HEK293 (cell line): ENCODE data around the gene FAM32A.
A peak's percentile ranks its signal among the peaks of the same experiment; 100 is the strongest.

Experiments used
- FEZF1 ChIP-seq: fragments of 450-650 bp; formaldehyde crosslinking; IDR thresholded peaks from 2 replicates; pipeline ENCODE4 v1.5.1; 2016; ENCODE audit warnings: missing biosample characterization, missing genetic modification characterization
- MEIS1 ChIP-seq: sonication (generic); formaldehyde crosslinking; IDR thresholded peaks from 2 replicates; pipeline ENCODE4 v1.8.1; 2022; ENCODE audit warnings: missing genetic modification reagents, mild to moderate bottlenecking, borderline replicate concordance
- MYNN ChIP-seq: fragments of 450-650 bp; formaldehyde crosslinking; IDR thresholded peaks from 2 replicates; pipeline ENCODE4 v1.5.1; 2016; ENCODE audit warnings: missing biosample characterization, missing genetic modification characterization, borderline replicate concordance
- SP3 ChIP-seq: fragments of 450-650 bp; formaldehyde crosslinking; IDR thresholded peaks from 2 replicates; pipeline ENCODE4 v1.5.1; 2016; ENCODE audit warnings: missing biosample characterization, missing genetic modification characterization
- TRIM28 ChIP-seq: IDR thresholded peaks from 2 replicates; pipeline ENCODE4 v1.6.1; 2011; ENCODE audit warnings: low read length, control low read depth, borderline replicate concordance
- ZBTB21 ChIP-seq: fragments of 450-650 bp; formaldehyde crosslinking; IDR thresholded peaks from 2 replicates; pipeline ENCODE4 v1.5.1; 2017; ENCODE audit warnings: missing biosample characterization, missing genetic modification characterization
- ZIC2 ChIP-seq: fragments of 450-650 bp; formaldehyde crosslinking; IDR thresholded peaks from 2 replicates; pipeline ENCODE4 v1.5.1; 2016; ENCODE audit warnings: missing biosample characterization, missing genetic modification characterization
- ZNF114 ChIP-seq: fragments of 450-650 bp; formaldehyde crosslinking; IDR thresholded peaks from 2 replicates; pipeline ENCODE4 v1.5.0; 2017; ENCODE audit warnings: missing biosample characterization, missing genetic modification characterization
- ZNF121 ChIP-seq: fragments of 450-650 bp; formaldehyde crosslinking; IDR thresholded peaks from 2 replicates; pipeline ENCODE4 v1.5.1; 2016; ENCODE audit warnings: missing biosample characterization, missing genetic modification characterization
- ZNF133 ChIP-seq: fragments of 450-650 bp; formaldehyde crosslinking; IDR thresholded peaks from 2 replicates; pipeline ENCODE4 v1.5.1; 2016; ENCODE audit warnings: missing biosample characterization, missing genetic modification characterization
- ZNF2 ChIP-seq: fragments of 450-650 bp; formaldehyde crosslinking; IDR thresholded peaks from 2 replicates; pipeline ENCODE4 v1.5.1; 2016; ENCODE audit warnings: missing biosample characterization, missing genetic modification characterization
- ZNF23 ChIP-seq: fragments of 450-650 bp; formaldehyde crosslinking; IDR thresholded peaks from 2 replicates; pipeline ENCODE4 v1.5.1; 2016; ENCODE audit warnings: missing biosample characterization, missing genetic modification characterization, borderline replicate concordance
- ZNF404 ChIP-seq: fragments of 450-650 bp; formaldehyde crosslinking; IDR thresholded peaks from 2 replicates; pipeline ENCODE4 v1.5.1; 2017; ENCODE audit warnings: missing biosample characterization, missing genetic modification characterization
- ZNF529 ChIP-seq: fragments of 450-650 bp; formaldehyde crosslinking; IDR thresholded peaks from 2 replicates; pipeline ENCODE4 v1.5.1; 2017; ENCODE audit warnings: missing genetic modification characterization, missing biosample characterization; ENCODE audit not compliant: insufficient replicate concordance
- ZNF555 ChIP-seq: fragments of 450-650 bp; formaldehyde crosslinking; conservative IDR thresholded peaks from 2 replicates; pipeline ENCODE4 v1.5.1; 2017; ENCODE audit warnings: missing biosample characterization, mild to moderate bottlenecking, missing genetic modification characterization, inconsistent platforms
- ZNF623 ChIP-seq: fragments of 450-650 bp; formaldehyde crosslinking; IDR thresholded peaks from 2 replicates; pipeline ENCODE4 v1.5.1; 2016; ENCODE audit warnings: missing biosample characterization, missing genetic modification characterization
- ZNF785 ChIP-seq: fragments of 450-650 bp; formaldehyde crosslinking; IDR thresholded peaks from 2 replicates; pipeline ENCODE4 v1.5.1; 2016; ENCODE audit warnings: missing biosample characterization, missing genetic modification characterization
- TF ChIP-seq, protein P1 (sequence below): fragments of 450-650 bp; formaldehyde crosslinking; IDR thresholded peaks from 2 replicates; pipeline ENCODE4 v1.5.0; 2017; ENCODE audit warnings: missing biosample characterization, missing genetic modification characterization, borderline replicate concordance
- TF ChIP-seq, protein P2 (sequence below): fragments of 450-650 bp; formaldehyde crosslinking; IDR thresholded peaks from 2 replicates; pipeline ENCODE4 v1.5.1; 2016; ENCODE audit warnings: missing biosample characterization, missing genetic modification characterization, low read depth
- TF ChIP-seq, protein P3 (sequence below): fragments of 450-650 bp; formaldehyde crosslinking; IDR thresholded peaks from 2 replicates; pipeline ENCODE4 v1.5.1; 2017; ENCODE audit warnings: missing biosample characterization, missing genetic modification characterization
- TF ChIP-seq, protein P4 (sequence below): fragments of 450-650 bp; formaldehyde crosslinking; IDR thresholded peaks from 2 replicates; pipeline ENCODE4 v1.5.1; 2016; ENCODE audit warnings: missing biosample characterization, missing genetic modification characterization

Gene FAM32A

DNA sequence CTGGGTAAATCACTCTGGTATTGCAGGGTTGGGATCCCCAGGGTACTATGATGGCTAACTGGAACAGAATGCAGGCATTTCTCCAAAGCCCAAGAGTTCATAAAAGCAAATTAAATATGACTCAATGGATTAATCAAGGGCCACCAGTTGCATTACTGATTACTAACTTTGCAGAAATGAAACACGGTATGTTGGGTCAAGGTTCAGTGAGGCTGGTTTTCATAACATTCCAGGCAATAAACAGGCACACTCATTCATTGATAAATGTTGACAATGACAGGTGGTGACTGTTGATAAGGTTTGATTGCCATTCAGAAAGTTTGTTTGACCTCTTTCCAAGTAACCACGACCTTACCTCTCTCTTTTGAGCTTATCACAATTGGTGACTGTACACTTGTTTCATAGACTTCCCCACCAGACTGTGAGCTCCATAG is 12.0 kb downstream of the FAM32A start (continued):
- TF ChIP-seq, protein P1, sequence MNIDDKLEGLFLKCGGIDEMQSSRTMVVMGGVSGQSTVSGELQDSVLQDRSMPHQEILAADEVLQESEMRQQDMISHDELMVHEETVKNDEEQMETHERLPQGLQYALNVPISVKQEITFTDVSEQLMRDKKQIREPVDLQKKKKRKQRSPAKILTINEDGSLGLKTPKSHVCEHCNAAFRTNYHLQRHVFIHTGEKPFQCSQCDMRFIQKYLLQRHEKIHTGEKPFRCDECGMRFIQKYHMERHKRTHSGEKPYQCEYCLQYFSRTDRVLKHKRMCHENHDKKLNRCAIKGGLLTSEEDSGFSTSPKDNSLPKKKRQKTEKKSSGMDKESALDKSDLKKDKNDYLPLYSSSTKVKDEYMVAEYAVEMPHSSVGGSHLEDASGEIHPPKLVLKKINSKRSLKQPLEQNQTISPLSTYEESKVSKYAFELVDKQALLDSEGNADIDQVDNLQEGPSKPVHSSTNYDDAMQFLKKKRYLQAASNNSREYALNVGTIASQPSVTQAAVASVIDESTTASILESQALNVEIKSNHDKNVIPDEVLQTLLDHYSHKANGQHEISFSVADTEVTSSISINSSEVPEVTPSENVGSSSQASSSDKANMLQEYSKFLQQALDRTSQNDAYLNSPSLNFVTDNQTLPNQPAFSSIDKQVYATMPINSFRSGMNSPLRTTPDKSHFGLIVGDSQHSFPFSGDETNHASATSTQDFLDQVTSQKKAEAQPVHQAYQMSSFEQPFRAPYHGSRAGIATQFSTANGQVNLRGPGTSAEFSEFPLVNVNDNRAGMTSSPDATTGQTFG (tag by site-specific recombination), result no peak
- TF ChIP-seq, protein P2, sequence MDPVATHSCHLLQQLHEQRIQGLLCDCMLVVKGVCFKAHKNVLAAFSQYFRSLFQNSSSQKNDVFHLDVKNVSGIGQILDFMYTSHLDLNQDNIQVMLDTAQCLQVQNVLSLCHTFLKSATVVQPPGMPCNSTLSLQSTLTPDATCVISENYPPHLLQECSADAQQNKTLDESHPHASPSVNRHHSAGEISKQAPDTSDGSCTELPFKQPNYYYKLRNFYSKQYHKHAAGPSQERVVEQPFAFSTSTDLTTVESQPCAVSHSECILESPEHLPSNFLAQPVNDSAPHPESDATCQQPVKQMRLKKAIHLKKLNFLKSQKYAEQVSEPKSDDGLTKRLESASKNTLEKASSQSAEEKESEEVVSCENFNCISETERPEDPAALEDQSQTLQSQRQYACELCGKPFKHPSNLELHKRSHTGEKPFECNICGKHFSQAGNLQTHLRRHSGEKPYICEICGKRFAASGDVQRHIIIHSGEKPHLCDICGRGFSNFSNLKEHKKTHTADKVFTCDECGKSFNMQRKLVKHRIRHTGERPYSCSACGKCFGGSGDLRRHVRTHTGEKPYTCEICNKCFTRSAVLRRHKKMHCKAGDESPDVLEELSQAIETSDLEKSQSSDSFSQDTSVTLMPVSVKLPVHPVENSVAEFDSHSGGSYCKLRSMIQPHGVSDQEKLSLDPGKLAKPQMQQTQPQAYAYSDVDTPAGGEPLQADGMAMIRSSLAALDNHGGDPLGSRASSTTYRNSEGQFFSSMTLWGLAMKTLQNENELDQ (tag by site-specific recombination), result no peak
- TF ChIP-seq ZNF623, result no peak
- TF ChIP-seq ZNF114 (tag by site-specific recombination), result no peak
- no peak for TF ChIP-seq ZIC2 (tag by site-specific recombination)
- TF ChIP-seq, protein P3, sequence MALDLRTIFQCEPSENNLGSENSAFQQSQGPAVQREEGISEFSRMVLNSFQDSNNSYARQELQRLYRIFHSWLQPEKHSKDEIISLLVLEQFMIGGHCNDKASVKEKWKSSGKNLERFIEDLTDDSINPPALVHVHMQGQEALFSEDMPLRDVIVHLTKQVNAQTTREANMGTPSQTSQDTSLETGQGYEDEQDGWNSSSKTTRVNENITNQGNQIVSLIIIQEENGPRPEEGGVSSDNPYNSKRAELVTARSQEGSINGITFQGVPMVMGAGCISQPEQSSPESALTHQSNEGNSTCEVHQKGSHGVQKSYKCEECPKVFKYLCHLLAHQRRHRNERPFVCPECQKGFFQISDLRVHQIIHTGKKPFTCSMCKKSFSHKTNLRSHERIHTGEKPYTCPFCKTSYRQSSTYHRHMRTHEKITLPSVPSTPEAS (tag by site-specific recombination), result peak; percentile 31; the same call in 1 of the 2 replicates
- no peak for TF ChIP-seq ZNF121
- TF ChIP-seq ZBTB21 (tag by site-specific recombination), result no peak
- TF ChIP-seq FEZF1 (tag by site-specific recombination), result 0 out of 2 replicates have a peak, but pooled peaks have one; percentile 46
- no peak for TF ChIP-seq ZNF555 (tag by site-specific recombination)
- no peak for TF ChIP-seq ZNF133 (tag by site-specific recombination)
- no peak for TF ChIP-seq ZNF404
- TF ChIP-seq ZNF785 (tag by site-specific recombination), result no peak
- TF ChIP-seq TRIM28, result no peak
- TF ChIP-seq ZNF23 (tag by site-specific recombination), result no peak
- TF ChIP-seq ZNF529 (tag by site-specific recombination), result no peak
- TF ChIP-seq SP3 (tag by site-specific recombination), result no peak
- TF ChIP-seq, protein P4, sequence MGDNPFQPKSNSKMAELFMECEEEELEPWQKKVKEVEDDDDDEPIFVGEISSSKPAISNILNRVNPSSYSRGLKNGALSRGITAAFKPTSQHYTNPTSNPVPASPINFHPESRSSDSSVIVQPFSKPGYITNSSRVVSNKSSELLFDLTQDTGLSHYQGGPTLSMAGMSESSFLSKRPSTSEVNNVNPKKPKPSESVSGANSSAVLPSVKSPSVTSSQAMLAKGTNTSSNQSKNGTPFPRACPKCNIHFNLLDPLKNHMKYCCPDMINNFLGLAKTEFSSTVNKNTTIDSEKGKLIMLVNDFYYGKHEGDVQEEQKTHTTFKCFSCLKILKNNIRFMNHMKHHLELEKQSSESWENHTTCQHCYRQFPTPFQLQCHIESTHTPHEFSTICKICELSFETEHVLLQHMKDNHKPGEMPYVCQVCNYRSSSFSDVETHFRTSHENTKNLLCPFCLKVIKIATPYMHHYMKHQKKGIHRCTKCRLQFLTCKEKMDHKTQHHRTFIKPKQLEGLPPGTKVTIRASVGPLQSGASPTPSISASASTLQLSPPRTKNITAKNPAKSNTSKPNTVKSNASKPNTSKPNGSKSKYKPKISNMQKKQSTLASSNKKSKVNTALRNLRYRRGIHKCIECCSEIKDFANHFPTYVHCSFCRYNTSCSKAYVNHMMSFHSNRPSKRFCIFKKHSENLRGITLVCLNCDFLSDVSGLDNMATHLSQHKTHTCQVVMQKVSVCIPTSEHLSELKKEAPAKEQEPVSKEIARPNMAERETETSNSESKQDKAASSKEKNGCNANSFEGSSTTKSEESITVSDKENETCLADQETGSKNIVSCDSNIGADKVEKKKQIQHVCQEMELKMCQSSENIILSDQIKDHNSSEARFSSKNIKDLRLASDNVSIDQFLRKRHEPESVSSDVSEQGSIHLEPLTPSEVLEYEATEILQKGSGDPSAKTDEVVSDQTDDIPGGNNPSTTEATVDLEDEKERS (tag by site-specific recombination), result no peak
- TF ChIP-seq MEIS1 (CRISPR knock-in tag), result no peak
- no peak for TF ChIP-seq ZNF2 (tag by site-specific recombination)
- TF ChIP-seq MYNN (tag by site-specific recombination), result no peak
